HG03135 (cell line): ENCODE results near the gene GAS2L2.

ENCODE experiments used
- ATAC-seq: cut with Tn5 transposase; IDR thresholded peaks from one replicate; pipeline ENCODE4 v1.9.1; 2021; ENCODE audit warnings: mild to moderate bottlenecking, moderate library complexity; ENCODE audit not compliant: unreplicated experiment

The GAS2L2 gene

DNA sequence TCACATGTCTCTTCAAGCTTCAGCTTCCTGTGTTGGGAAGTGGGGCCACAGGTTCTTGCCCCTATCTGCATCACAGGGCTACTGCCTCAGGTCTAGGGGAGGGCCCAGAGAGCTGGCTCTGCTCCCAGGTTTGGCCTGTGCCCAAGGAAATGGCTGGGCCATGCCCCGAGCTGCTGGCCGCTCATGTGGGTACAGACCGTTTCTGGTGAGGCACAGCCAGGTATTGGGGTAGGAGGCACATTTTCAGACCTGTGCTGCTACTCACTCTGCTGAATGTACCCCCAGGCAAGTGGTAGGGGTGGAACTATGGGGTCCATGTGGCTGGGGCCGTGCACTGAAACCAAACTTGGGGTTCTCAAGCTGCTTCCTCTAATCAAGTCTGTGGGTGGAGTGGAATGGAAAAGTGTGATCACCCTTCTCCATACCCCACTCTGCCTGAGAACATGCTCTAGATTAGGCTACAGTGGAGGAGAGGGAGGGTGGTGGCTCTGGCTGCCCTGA, 4.6 kb downstream of the GAS2L2 start:
- ATAC-seq = no peak

DNA sequence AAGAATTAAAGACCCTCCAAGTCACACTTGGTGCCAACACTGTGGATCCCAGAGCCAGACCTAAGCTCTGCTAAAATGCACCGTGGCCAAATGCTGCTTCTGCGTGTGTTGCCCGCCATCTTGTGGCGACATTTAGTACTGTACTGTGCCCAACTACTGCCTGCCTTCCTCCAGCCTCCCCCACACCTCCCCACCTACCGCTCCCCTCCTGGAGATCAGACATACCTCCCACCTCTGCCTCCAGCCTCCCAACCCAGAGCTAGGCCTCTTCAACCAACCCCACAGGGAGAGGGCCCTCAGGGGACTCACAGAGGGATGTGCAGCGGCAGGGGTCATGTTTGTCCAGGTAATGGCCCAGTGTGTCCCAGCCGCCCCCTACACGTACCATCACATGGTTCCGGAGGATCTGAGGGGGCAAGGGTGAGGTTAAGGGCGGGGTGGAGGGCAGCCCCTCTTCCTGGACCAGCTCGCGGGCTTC, 5.5 kb downstream of the GAS2L2 start:
- no peak for ATAC-seq

DNA sequence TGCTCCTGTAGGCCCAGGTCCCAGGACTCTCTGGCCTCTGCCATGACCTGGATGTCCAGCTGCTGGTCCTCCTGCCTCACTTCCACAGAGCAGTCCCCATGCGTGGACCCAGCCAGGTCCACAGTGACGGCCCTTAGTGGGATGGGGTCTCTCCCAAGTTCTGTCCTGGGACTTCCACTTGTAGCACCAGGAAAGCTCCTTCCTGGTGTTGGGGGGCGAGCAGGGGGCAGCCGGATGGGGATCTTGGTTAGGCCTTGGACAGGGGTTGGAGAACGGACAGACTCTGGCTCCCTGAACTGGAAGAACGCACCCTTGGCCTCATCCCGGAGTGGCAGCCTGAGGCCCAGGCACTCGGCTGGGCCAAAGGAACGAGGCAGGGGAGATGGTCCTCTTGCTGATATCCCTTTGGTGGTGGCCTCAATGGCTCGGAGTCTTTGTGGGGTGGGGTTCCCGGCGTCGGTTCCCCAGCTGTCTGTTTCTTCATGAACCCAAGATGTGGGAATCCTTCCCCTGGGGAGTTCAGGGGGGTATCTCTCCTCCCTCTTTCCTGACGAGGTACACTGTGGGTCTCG, 7.2 kb downstream of the GAS2L2 start:
- ATAC-seq = no peak

DNA sequence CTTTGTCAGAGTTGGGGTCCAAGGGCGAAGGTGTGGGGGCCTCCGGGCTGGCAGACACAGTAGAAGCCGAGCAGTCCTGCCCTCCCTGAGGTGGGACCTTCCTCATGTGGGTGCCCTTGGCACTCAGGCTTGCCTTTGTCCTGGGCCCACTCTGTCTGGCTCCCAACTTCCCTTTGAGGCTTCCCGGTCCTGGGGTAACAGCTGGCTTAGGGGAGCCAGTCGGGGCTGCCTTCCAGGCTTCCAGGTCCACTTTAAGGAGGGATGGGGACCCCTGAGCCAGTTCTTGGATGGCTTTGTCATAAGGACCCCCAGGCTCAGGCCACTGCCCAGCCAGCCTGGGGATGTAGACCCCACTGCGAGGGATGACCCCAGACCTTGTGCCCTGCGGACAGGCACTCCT, 7.8 kb downstream of the GAS2L2 start:
- no peak for ATAC-seq

DNA sequence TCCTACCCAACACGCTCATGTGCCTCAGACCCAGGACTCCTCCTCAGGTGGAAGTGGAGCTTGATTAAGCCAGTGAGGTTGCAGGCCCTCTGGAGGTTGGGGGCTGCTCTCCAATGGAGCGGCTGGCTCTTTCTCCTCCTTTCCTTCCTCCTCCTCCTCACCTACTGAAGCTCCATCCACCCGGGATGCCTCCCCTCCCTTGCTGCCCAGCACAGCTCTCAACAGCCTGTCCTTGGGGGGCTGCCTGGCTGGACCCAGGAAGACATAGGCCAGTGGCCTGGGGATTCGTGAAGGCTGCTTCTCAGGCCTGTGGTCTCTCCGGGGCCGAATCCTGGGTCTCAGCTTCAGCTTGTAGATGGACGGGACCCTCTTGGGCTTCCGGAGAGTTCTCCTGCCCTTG, 8.2 kb downstream of the GAS2L2 start:
- ATAC-seq = no peak

DNA sequence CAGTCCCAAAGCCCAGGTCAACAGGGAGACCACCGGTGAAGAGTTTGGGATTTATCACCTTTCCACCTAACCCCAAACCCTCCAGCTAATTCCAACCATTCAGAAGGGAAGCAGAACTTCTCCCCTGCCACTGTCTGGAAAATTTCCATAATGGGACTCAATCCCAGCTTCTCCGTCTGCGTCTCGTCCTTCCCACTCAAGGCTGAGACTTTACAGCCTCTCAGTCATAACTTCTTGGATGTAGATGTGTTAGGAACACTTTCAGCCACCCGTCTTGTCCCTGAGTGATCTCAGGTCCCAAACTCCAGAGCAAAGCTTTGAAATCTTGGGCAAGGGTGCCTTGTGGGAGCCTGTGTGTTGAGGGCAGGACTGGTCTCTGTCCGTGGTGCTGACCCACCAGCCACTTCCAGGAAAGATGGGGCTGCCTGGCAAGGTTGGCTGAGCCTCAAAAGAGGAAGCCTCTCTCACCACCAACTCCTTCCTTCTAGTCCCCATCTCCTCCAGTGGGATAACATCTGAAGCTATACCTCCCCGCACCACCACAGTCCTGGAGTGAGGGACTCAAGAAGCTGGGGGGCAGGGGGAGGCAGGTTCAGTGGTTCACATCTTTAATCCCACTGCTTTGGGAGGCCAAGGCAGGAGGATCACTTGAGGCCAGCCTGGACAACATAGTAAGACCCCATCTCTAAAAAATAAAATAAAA, 9.3 kb downstream of the GAS2L2 start:
- no peak for ATAC-seq

DNA sequence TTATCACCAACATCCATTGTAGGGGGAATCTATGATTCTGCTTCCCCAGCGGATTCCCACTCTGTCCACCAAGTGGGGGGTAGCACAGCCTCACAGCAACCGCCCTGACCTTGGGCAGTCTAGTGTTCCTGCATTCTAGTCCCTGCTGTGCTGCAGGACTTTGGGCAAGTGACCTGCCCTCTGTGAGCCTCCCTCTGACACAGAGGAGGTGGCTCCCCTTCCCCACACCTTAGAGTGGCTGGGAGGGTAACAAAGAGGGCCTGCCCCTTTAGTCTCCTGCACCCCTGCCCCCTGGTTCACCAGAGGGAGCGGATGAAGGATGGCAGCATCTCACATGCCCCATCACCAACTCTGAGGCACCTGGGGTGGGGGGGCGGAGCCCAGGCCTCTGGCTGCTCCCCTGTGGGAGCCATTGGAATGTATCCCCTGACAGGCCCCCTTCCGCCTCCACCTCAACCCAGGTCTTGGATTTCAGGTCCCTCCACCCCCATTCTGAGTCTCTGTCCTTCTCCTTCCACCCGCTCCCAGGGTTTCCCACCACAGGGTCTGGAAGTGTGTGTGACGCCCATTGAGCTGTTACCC, 10.1 kb downstream of the GAS2L2 start:
- ATAC-seq = no peak

DNA sequence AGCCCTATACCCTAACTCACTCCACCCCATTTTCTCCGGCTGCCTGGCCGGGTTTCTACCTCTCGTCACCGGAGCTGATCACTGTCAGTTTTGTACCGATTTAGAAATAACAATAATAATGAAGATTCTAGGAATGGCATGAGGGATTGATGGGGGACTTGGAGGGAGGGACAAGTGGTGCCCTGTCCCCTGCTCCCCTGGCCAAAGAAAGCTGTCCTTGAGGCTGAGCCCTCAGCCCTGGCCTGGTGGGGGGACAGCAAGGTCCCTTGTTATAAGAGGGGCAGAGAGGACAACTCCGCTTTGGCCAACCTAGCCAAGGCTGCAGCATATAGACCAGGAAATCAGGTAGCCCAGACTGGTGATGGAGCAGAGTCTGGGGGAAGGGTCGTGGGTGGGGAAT, 10.5 kb downstream of the GAS2L2 start:
- ATAC-seq = no peak

DNA sequence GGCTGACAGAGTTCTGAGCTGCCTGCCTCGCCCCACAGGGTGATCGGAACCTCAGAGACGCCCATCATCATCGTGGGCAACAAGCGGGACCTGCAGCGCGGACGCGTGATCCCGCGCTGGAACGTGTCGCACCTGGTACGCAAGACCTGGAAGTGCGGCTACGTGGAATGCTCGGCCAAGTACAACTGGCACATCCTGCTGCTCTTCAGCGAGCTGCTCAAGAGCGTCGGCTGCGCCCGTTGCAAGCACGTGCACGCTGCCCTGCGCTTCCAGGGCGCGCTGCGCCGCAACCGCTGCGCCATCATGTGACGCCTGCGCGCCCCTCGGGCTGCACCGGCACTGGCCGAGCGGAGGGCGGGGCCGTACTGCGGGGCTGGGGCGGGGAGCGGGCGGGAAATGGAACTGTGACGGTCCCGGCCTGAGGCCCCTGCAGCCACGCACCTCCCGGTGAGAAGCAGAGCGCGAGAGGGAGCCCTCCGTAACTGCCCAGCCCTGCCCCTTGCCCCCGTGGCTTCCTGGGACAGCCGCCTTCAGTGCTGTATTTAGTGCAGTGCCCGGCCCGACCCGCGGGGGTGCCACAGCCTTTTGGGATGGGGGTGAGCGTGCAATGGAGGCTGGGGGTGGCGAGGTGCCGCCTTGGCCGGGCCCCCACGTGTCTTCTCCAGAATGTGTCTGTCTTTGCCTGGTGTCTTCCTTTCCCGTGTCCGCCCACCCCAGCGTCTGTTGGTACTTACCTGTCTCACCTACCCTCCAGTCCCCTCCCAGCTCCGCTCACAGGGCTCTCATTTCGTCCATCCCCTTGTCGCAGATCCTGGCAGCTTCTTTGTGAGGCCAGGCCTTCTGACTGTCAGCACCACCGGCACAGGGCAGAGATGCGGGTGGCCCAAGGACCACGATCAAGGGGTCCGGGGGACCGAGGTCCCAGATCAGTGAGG, 11.8 kb downstream of the GAS2L2 start:
- no peak for ATAC-seq

DNA sequence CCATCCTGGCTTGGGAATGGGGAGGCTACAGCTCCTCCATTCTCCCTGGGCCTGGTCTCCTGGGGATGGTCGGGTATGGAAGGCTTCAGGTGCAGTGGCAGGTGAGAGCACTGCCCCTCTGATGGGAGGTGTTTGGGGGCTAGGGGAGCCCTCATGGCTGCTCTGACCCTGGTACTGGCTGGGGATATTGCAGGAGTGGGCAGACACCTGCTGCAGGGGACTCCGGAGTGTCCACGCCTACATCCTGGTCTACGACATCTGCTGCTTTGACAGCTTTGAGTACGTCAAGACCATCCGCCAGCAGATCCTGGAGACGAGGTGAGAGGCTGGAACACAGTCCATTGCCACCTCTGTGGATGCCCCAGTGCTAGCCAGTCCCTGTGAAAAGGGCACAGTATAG, 12.8 kb downstream of the GAS2L2 start:
- ATAC-seq = no peak

DNA sequence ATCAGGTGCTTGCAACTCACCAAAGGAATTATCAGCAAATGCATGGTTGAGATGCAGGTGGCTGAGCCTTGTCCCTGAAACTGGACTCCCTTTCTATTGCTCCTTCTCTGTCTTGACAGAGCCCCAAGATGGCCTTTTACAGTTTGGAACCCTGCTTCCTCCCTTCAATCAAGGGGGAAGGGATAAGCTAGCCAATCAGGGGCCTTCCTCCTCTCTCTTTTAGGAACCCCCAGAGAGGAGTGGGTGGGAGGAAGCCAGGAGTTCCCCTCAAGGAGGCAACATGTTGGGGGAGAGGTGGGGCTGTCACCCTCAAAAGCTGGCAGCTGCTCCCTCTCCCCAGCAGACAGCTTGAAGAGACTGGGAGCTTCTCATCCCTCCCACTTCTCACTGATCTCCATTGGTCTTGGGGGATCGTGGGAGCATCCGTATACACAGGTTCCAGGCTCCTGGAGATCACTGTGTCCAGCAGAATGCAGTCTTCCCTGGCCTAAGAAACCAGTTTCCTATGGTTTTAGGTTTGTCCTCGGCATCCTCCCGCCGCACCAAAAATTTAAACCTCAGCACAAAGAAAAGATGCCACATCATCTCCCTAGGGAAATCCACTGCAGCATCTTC, 14.4 kb downstream of the GAS2L2 start:
- no peak for ATAC-seq

DNA sequence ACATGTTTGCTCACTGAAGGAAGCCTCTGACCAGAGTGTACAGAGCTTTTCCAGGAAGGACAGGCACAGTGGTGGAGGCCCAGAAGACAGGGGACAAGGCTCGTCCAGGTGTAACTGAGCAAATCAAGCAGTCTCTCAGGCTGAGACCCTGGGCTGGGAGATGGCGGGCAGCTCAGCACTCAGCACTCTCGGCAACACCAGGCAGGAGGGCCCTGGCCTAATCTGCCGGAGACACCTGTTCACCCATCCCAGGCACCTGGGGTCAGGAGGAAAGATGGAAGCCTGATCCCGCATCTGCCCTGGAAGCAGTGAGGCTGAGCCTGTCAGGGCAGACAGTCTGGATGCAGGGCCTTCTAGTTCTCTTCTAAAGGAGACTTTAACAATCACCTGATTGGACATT, 16.8 kb downstream of the GAS2L2 start:
- no peak for ATAC-seq

DNA sequence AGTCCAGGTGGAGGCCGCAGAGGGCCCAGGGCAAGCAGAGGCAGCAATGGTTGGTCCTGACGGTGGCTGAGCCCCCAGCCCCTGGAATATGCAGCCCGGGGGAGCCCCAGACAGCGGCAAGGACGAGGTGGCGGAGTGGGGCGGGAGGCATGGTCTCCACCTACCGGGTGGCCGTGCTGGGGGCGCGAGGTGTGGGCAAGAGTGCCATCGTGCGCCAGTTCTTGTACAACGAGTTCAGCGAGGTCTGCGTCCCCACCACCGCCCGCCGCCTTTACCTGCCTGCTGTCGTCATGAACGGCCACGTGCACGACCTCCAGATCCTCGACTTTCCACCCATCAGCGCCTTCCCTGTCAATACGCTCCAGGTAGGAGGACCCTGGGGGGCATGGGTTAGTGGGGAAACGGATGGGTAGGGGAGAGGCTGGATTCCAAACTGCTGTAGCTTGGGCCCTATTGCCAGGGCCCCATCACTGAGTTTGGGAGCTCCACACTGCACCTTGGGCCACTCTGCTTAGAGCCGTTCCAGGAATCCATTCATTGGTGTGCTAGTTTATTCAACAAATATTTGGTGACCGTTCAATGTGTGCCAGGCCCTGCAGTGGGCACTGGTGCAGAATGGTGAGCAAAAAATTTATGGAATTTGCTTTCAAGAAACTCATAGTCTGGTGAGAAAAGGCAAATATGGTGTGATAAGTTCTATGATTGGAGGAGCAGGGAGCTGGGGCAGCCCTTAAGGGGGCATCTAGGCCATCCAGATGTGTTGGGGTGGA, 17.8 kb downstream of the GAS2L2 start:
- no peak for ATAC-seq

DNA sequence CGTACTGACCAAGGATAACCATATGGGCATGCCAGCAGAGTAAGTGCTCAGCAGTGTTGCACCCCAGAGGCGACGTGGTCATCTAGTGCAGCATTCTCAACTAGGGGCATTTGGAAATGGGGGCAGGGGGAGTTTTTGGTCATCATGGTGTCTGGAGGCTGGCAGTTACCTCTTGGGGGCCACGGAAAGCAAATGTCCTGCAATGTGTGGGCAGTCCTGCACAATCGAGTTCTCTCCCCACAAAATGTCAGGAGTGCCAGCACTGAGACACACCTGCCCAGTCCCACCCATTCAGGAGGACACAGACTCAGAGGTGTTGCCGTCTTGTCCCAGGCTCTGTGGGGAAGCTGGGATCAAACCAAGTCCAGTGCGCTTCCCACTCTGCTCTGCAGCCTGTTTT, 18.6 kb downstream of the GAS2L2 start:
- no peak for ATAC-seq

DNA sequence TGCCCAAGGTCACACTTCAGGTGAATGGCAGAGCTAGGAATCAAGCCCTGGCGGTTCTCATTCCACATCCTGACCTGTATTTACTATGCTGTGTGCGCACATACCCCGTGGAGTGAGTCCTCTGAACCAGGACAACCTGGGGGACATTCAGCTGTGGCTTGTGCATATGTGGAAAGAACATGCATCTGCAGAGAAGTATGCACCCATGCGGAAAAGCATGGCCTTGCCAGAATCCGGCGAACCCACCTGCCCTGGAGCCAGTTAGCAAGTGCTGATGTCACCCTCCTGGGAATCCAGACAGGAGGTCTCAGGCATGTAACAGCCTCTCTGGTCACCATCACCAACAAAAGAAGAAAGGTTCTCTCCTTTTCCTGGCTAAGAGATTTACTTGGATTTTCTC, 19.7 kb downstream of the GAS2L2 start:
- no peak for ATAC-seq

DNA sequence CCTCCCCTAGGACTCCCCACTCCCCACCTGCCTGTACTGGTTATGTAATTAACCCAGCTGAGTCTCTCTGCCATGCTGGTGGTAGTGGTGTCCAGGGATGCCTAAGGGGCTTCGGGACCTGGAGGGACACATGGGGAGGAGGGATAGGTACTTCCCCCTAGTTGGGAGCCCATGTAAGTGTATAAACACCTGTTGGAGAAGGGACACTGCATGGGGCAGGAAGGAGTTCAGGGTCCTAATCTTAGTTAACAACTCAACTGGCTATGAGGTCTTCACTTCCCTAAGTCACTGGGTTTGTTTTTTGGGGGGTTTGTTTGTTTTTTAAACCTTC, 20.3 kb downstream of the GAS2L2 start:
- ATAC-seq = no peak

DNA sequence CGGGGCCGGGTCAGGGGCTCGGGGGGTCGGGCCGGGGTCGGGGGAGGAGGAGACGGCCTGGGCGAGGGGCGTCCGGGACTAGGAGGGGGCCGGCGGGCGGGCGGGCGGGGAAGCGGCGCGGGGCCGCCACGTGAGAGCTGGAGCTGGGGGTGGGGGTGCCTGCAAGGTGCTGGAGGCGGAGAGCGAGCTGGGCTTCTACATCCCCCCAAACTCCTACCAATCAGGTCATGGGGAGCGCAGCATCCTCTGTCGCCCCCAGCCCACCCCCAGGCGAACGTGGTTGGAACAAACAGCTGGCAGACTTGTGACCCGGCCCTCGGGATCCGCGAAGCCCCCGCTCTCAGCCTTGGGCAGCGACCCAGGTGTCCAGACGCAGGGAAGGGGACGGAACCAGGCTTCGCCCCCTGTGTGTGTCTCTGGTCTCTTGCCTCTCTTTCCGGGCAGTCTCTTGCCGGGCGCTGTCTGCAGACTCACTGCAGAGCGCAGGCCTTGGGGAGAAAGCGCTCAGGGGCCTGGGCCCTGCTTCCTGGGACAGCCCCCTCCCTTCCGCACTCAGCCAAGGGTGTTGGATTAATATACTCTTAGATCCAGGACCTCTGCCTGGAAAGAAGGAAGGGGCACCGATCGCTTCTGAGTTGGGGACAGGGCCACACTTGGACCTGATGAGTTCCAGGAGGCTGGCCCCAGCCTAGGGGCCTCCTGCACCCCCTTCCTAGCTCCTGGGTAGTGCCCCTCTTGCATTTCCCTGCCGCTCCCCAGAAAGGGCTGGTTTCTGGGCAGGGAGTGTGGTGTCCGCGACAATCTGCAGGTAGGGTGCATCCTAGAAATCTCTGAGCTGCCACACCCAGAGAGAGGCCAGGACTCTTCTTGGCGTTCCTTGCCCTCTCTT, 20.9 kb downstream of the GAS2L2 start:
- ATAC-seq = no peak

DNA sequence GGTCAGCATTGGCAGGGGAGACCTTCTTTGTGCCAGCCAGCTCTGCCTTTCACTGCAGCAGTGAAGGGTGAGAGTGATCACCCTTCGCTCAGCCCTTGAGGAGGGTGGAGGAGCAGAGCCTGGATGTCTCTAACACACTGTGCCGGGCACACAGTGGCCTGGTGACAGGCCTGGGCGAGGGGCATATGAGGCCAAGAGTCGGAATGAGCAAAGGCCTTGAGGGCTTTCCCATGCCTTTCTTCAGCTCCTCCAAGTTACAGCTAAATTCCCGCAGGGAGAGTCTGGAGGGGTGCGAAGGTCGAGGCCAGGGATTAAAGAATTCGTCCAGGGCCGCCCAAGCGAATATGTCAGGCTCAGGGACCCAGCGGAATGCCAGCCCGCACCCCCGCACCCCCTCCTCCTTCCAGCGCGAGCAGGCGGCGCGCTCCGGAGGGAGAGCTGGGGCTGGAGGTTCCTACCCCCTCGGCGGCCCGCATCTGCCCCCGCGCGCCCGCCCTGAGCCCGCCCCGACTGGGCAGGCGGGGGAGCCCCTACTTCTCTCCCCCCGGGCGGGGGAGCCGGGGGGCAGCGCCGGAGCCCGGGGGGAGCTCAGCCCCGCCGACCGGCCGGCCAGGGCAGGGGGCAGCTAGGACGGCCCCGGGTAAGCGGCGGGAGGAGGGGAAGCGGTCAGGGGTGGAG, 21.7 kb downstream of the GAS2L2 start, which contains the start of gene RASL10B:
TSS of gene RASL10B (plus strand) at position 401 of the 678 bp plus-strand sequence. CDS start 3,546 bp downstream, outside the sequence.
- no peak for ATAC-seq
